Transverse colon (tissue), 4 donors: Measurements from ENCODE around the gene GABRD. TPM values are rescaled to one million over a fixed set of nuclear protein-coding genes. Genes with fewer than 3 reads are reported as not detected.

Experiments
- DNase-seq: peaks from one replicate; pipeline ENCODE4 v3.0.0-alpha.2; 2019
- H3K27ac ChIP-seq, 4 donors: fragments of 200-600 bp; sonication (generic); 2 replicates each; pipeline ENCODE4 v1.5.1; 2016 to 2018; ENCODE audit warnings: inconsistent platforms in 4 of 4
- H3K27me3 ChIP-seq: fragments of 200-600 bp; sonication (generic); 2 replicates; pipeline ENCODE4 v1.5.1; 2017; ENCODE audit warnings: inconsistent platforms
- H3K36me3 ChIP-seq, 4 donors: fragments of 200-600 bp; sonication (generic); 2 replicates each; pipeline ENCODE4 v1.5.1; 2017 to 2019; ENCODE audit warnings: inconsistent platforms in 4 of 4
- H3K4me1 ChIP-seq, 4 donors: fragments of 200-600 bp; sonication (generic); 2 replicates each; pipeline ENCODE4 v1.5.1; 2017 to 2020; ENCODE audit warnings: inconsistent platforms in 4 of 4
- H3K4me3 ChIP-seq, 4 donors: fragments of 200-600 bp; sonication (generic); 1 replicate in 1 of 4; 2 replicates in 3 of 4; pipeline versions ENCODE4 v1.5.1 to v1.6.1; 2017 to 2019; ENCODE audit warnings: inconsistent platforms in 4 of 4
- H3K9me3 ChIP-seq, 2 donors: fragments of 200-600 bp; sonication (generic); 2 replicates each; pipeline ENCODE4 v1.5.1; 2017 to 2019; ENCODE audit warnings: inconsistent platforms in 2 of 2
- EP300 ChIP-seq: sonication (generic); formaldehyde crosslinking; IDR thresholded peaks from one replicate; pipeline ENCODE4 v1.6.1; 2017; ENCODE audit warnings: antibody characterized with exemption, low read depth
- POLR2A ChIP-seq: fragments of 450-650 bp; IDR thresholded peaks from one replicate; pipeline ENCODE4 v1.6.1; 2016; ENCODE audit warnings: antibody characterized with exemption, mild to moderate bottlenecking, moderate library complexity
- POLR2AphosphoS5 ChIP-seq, 3 donors: sonication (generic); formaldehyde crosslinking; IDR thresholded peaks; one replicate each; pipeline ENCODE4 v1.6.1; 2016; ENCODE audit warnings: antibody characterized with exemption in 3 of 3
- WGBS, 2 donors: methylation state at CpG; one replicate each; pipeline ENCODE4 v1.1.5; 2018; ENCODE audit warnings: low coverage in 1 of 2; 5-methylcytosine and 5-hydroxymethylcytosine counted together
- in situ Hi-C, 4 donors: fragments of 200-750 bp; cut with MboI; loops; one replicate each; pipeline versions ENCODE4 v1.15.0 to v1.15.1; 2017; ENCODE audit warnings: low sequenced_read_pairs in 3 of 4, low pct_ligation_motif_present in 1 of 4, low pct_unique_long_range_greater_than_20kb in 1 of 4
- intact Hi-C: fragments of 100-400 bp; cut with DNase I; formaldehyde crosslinking; loops from one replicate; pipeline ENCODE4 v1.15.1; 2023; ENCODE audit warnings: low total_unique reads
- total RNA-seq, 4 donors: library from RNA; depleted of rRNA; stranded (reverse); fragments of >200 nt; gene quantifications; one replicate each; pipeline ENCODE4 v1.1.0, GENCODE V29; 2016
- TF ChIP-seq, protein P1 (sequence below), 5 experiments: fragments of 200-600 bp in 3 of 5; fragments of 450-650 bp in 2 of 5; sonication (generic) in 3 of 5; IDR thresholded peaks; 1 replicate in 2 of 5; 2 replicates in 3 of 5; pipeline ENCODE4 v1.5.1; 2016 to 2017; ENCODE audit warnings: antibody characterized with exemption in 5 of 5, inconsistent platforms in 3 of 5, mild to moderate bottlenecking in 2 of 5, moderate library complexity in 1 of 5

Gene GABRD
- total RNA-seq, 4 donors from 2014 or later: not detected

DNA sequence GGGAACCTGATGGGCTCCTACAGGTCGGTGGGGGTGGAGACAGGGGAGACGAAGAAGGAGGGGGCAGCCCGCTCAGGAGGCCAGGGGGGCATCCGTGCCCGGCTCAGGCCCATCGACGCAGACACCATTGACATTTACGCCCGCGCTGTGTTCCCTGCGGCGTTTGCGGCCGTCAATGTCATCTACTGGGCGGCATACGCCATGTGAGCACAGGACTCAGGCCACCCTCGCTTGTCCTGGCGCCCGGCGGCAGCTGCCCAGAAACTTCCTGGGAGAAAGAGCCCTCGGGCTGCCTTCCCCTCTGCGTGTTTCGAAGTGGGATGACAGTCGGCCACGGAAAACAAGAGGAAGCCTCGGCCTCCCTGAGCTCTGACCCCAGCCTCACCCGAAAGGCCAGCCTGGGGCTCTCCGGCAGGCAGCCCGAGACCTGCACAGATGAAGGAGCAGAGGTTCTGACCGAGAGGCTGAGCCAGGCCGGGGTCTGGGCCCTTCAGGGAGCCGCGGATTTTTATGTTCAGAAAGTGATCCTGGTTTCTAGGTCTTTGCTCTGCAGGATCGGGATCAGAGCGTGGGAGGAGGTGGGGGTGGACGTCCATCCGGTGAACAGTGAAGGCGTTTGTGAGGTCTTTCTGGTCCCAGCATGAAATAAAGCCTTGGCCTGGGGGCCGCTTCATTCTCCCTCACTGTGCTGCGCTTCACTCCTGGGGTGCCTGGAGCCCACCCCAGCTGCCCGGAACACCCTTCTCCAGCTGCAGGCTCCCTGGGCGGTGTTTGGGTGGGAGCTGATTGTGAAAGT is 11.1 kb downstream of the GABRD start:
- Histone ChIP-seq H3K4me3 (no peak overlapping the region), H3K27ac (no peak overlapping the region), H3K27me3 (no peaks in the 10 kb centered on the region), H3K9me3 (no peaks in the 10 kb centered on the region), H3K4me1 (no peaks in the 10 kb centered on the region), H3K36me3 (no peaks in the 10 kb centered on the region)
- intact Hi-C loops: no loop called here
- in situ Hi-C loops: loop anchor here in 1 of 4 donors (10.0 kb wide), 1 partner anchor 85 kb away; no protein-coding TSS in a partner anchor
- 85% methylated on average over 35 of the region's 42 CpGs; no CpG with 5 or more reads in 1 of the 2 donors for WGBS, 2 donors
- no peak for DNase-seq
- no peak for TF ChIP-seq POLR2A
- TF ChIP-seq EP300: no peak
- TF ChIP-seq, protein P1, sequence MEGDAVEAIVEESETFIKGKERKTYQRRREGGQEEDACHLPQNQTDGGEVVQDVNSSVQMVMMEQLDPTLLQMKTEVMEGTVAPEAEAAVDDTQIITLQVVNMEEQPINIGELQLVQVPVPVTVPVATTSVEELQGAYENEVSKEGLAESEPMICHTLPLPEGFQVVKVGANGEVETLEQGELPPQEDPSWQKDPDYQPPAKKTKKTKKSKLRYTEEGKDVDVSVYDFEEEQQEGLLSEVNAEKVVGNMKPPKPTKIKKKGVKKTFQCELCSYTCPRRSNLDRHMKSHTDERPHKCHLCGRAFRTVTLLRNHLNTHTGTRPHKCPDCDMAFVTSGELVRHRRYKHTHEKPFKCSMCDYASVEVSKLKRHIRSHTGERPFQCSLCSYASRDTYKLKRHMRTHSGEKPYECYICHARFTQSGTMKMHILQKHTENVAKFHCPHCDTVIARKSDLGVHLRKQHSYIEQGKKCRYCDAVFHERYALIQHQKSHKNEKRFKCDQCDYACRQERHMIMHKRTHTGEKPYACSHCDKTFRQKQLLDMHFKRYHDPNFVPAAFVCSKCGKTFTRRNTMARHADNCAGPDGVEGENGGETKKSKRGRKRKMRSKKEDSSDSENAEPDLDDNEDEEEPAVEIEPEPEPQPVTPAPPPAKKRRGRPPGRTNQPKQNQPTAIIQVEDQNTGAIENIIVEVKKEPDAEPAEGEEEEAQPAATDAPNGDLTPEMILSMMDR (IDR thresholded peaks at IDR 0.05): no peak
- TF ChIP-seq POLR2AphosphoS5 (IDR thresholded peaks at IDR 0.05): no peak

DNA sequence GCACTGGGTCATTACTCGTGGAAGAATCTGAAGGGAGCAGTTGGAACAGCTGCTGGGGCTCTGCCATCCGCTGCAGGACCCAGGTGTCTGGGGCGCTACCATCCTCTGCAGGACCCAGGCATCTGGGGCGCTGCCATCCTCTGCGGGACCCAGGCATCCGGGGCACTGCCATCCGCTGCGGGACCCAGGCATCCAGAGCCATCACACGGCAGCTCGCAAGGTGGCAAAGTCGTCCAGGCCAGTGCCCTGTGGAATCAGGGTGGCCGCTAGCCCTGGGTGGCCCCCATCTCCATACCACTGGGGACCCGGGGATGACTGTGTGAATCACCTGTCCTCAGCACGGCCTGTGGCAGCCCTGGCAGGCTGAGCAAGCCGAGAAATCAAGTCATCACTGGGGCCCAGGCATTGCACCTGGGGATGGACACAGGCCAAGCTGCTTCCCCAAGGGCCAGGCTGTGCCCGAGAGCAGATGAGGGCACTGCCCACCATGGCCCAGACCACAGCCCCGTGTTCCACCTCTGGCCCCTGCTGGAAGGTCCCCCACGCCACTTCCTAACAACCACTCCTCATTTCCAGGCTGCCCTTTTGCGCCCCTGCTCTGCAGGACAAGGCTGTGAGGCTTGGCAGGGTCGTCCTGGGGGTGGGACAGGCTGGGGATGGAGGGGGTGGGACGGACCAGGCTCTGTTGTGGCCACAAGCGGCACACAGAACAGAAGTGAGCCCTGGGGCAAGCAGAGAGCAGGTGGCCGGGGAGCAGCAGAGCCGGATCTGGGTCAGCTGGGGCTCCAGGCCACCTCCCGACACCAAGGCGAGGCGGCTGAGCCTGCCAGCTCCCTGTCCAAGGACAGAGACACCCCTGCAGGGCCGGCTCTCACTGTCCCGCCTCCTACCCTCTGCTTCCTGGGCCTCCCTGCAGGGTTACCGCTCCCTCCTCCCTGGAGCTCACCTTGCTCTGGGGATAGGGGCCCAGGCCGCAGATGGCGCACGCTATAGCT is 12.7 kb downstream of the GABRD start:
- TF ChIP-seq POLR2A (no peak), EP300 (no peak)
- TF ChIP-seq, protein P1 (IDR thresholded peaks at IDR 0.05): no peak
- Histone ChIP-seq H3K4me1 (no peaks in the 10 kb centered on the region), H3K27me3 (no peaks in the 10 kb centered on the region), H3K36me3 (no peaks in the 10 kb centered on the region), H3K27ac (no peak overlapping the region), H3K4me3 (no peak overlapping the region), H3K9me3 (no peaks in the 10 kb centered on the region)
- intact Hi-C loops: no loop called here
- in situ Hi-C loops: loop anchor here in 1 of 4 donors (10.0 kb wide), 1 partner anchor 87 kb away; no protein-coding TSS in a partner anchor
- DNase-seq: no peak
- 82 to 100% methylated on average over 1 to 30 of the region's 33 CpGs for WGBS, 2 donors

DNA sequence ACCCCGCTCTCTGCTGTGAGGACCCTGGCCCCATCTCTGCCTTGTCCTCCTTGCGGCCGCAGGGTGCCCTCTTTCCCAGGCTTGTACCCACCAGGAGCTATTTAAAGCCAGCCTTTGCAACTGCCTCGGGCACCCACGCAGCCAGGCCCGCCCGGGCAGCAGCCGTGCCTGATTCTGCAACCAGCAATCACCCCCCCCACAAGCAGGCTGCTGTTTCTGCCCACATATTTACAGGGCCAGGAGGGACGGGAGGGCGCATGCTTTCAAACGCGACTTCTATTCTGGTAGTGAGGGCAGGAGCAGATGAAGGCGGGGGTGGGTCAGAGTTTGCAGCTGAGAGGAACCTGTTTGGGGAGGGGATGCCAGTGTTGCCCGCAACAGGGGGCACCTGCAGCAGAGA is 13.6 kb downstream of the GABRD start:
- intact Hi-C loops: no loop called here
- H3K27me3 ChIP-seq: no peaks in the 10 kb centered on the region
- WGBS, 2 donors: 79% methylated on average over 14 of the region's 14 CpGs; no CpG with 5 or more reads in 1 of the 2 donors
- TF ChIP-seq POLR2A: no peak
- TF ChIP-seq, protein P1 (IDR thresholded peaks at IDR 0.05): no peak
- no peaks in the 10 kb centered on the region for H3K36me3 ChIP-seq
- no peaks in the 10 kb centered on the region for H3K9me3 ChIP-seq
- no peak overlapping the region for H3K27ac ChIP-seq
- DNase-seq: no peak
- in situ Hi-C loops: loop anchor here in 1 of 4 donors (10.0 kb wide), 1 partner anchor 88 kb away; no protein-coding TSS in a partner anchor
- H3K4me3 ChIP-seq: no peak overlapping the region
- no peaks in the 10 kb centered on the region for H3K4me1 ChIP-seq

DNA sequence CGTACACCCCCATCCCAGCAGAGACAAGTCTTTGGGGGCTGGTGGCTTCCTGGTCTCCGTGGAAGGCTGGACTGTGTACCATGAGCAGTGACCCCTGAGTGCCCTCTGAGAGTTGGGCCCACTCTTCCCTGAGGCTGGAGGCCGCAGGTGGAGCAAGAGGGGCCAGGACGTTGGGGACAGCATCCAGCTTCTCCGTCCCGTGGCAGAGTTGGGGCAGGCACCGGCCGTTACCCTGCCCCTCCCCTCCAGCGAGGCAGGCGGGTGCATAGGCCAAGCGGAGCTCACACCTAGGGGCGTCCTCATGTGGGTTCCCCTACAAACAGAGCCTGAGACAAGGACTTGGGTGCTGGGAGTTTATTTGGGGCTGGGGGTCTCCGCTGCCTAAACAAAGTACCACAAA is 14.0 kb downstream of the GABRD start:
- no peaks in the 10 kb centered on the region for H3K9me3 ChIP-seq
- intact Hi-C loops: no loop called here
- TF ChIP-seq POLR2A: no peak
- TF ChIP-seq, protein P1 (IDR thresholded peaks at IDR 0.05): no peak
- TF ChIP-seq POLR2AphosphoS5 (IDR thresholded peaks at IDR 0.05): no peak
- no peak for TF ChIP-seq EP300
- no peaks in the 10 kb centered on the region for H3K36me3 ChIP-seq
- 69% methylated on average over 12 of the region's 13 CpGs; no CpG with 5 or more reads in 1 of the 2 donors for WGBS, 2 donors
- in situ Hi-C loops: loop anchor here in 1 of 4 donors (10.0 kb wide), 1 partner anchor 88 kb away; no protein-coding TSS in a partner anchor
- no peak overlapping the region for H3K4me3 ChIP-seq
- no peak overlapping the region for H3K27ac ChIP-seq
- H3K27me3 ChIP-seq: no peaks in the 10 kb centered on the region
- DNase-seq: no peak
- no peaks in the 10 kb centered on the region for H3K4me1 ChIP-seq
